Left renal cortex interstitium (tissue), 4 donors: ENCODE measurements around the gene CHD6. TPM values are rescaled to one million over a fixed set of nuclear protein-coding genes. Genes with fewer than 3 reads are reported as not detected.

Source experiments
- DNase-seq, 4 donors: peaks; one replicate each; pipeline ENCODE4 v3.0.0-alpha.2; 2013; ENCODE audit warnings: low read depth in 4 of 4, low spot score in 2 of 4, missing footprints in 1 of 4
- polyA plus RNA-seq, 4 donors: library from polyadenylated mRNA; unstranded; fragments of 120-200 nt; gene quantifications; one replicate each; pipeline ENCODE4 v1.2.1, GENCODE V29; 2013; ENCODE audit not compliant: insufficient read length in 4 of 4

The CHD6 gene, protein sequence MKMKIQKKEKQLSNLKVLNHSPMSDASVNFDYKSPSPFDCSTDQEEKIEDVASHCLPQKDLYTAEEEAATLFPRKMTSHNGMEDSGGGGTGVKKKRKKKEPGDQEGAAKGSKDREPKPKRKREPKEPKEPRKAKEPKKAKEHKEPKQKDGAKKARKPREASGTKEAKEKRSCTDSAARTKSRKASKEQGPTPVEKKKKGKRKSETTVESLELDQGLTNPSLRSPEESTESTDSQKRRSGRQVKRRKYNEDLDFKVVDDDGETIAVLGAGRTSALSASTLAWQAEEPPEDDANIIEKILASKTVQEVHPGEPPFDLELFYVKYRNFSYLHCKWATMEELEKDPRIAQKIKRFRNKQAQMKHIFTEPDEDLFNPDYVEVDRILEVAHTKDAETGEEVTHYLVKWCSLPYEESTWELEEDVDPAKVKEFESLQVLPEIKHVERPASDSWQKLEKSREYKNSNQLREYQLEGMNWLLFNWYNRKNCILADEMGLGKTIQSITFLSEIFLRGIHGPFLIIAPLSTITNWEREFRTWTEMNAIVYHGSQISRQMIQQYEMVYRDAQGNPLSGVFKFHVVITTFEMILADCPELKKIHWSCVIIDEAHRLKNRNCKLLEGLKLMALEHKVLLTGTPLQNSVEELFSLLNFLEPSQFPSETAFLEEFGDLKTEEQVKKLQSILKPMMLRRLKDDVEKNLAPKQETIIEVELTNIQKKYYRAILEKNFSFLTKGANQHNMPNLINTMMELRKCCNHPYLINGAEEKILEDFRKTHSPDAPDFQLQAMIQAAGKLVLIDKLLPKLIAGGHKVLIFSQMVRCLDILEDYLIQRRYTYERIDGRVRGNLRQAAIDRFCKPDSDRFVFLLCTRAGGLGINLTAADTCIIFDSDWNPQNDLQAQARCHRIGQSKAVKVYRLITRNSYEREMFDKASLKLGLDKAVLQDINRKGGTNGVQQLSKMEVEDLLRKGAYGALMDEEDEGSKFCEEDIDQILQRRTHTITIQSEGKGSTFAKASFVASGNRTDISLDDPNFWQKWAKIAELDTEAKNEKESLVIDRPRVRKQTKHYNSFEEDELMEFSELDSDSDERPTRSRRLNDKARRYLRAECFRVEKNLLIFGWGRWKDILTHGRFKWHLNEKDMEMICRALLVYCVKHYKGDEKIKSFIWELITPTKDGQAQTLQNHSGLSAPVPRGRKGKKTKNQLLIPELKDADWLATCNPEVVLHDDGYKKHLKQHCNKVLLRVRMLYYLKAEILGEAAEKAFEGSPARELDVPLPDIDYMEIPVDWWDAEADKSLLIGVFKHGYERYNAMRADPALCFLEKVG (N-terminal part only)
- 10 to 100 TPM; 36.2 to 63.1 (median 51.1) TPM for polyA plus RNA-seq

DNA sequence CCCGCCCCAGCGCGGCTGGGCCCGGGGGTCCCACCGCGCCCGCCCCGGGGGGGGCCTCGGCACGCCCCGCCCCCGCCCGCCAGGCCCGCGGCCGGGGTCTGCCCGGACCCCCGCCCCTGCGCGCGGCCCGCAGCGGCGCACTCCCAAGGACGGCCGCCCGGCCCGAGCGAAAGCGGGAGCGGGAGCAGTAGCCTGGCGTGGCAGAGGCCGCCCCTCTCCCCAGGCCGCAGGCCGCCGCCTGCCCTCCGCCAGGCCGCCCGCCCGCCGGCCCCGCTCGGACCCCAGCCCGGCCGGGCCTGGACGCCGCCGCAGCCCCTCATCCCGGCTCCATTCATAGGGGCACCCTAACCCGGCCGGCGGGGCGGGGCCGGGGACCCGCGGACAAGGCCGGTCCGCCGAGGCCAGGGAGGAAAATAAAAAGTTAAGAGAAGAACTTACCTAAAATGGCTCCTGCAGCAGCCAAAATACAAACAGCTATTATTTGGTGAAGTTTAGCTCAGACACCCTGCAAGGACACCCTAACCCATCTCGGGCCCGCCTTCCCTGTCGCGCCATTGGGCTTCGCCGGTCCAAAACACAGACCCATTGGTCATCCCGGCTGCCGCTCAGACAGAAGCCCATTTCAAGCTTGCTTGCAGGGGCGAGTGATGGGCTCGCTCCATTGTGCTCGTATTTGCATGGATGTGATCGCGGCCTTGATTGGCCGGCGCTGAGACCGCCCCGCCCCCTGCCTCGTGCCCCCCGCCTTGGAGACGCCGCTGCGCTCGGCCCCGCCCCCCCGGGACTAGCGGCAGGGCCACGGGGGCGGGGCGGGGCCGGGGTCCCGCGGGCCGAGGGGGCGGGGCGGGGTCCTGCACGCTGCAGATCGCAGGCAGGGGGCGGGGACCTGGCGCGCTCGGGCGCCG lies at the start of gene CHD6:
CHD6 (minus strand) TSS at position 476 of the 905 bp plus-strand sequence. CDS start 67,040 bp downstream, outside the sequence.
- peak; percentile 93 to 99 (median 97) for DNase-seq

- DNase-seq = no peak
These were observed 46.4 kb upstream of the CHD6 start for GRCh38 chr20:41664584-41664983.

DNA sequence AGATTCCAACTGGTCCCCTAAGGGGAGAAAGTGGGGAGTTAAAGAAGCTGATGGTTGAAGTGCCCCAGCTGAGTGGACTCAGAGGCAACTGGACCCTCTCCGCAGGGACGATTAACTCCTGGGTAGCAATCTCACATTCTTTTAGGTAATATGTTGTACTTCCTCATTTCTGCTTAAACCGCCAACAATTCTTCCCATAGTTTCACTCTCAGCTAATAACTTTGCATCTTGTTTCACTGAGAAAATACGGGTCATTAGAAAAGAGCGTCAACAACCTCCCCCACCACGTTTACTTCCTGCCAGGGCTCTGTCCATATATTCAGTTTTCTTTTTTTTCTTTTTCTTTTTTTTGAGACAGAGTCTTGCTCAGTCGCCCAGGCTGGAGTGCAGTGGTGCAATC lies 39.5 kb upstream of the CHD6 start:
- DNase-seq = no peak

GRCh38 chr20:41655962-41656618 lies 37.9 kb upstream of the CHD6 start:
- no peak for DNase-seq

- peak in 2 of 4 donors; percentile 15 to 28 for DNase-seq
These were observed 36.7 kb upstream of the CHD6 start for GRCh38 chr20:41654884-41655283.

GRCh38 chr20:41654292-41654691 lies 36.1 kb upstream of the CHD6 start:
- no peak for DNase-seq

DNA sequence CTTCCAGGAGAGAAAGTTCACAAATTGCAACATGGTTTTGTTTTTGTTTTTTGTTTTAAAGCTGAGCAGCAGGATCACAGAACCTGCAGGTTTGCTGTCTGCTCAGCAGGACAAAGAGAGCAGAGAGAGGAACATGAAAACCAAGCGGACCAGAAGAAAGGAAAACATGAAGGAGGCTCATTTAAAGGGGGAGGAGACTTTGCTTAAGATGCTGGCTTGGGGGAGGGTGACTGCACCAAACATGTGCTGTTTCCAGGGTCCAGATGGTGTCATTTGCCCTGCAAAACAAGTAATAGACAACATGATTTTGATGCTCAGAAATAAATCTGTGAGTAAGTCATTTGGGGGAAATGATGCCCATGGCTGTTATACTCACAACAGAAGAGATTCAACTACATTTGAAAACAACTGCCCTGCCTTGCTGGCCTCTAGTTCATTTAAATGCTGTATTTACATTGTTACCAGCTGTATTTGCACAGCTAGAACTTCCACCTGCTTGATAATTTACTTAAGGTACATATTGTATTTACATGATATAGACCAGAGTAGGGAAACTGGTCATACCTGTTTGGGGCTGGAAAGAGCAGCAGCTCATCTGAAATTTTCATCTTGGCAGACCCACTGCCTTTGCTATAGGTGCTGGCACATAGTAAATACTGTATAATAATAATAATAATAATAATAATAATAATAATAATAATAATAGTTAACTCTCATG lies 32.2 kb upstream of the CHD6 start:
- no peak for DNase-seq

- no peak for DNase-seq
These were observed 31.3 kb upstream of the CHD6 start for GRCh38 chr20:41649489-41649888.

GRCh38 chr20:41645372-41645771 lies 27.2 kb upstream of the CHD6 start:
- DNase-seq = no peak

DNA sequence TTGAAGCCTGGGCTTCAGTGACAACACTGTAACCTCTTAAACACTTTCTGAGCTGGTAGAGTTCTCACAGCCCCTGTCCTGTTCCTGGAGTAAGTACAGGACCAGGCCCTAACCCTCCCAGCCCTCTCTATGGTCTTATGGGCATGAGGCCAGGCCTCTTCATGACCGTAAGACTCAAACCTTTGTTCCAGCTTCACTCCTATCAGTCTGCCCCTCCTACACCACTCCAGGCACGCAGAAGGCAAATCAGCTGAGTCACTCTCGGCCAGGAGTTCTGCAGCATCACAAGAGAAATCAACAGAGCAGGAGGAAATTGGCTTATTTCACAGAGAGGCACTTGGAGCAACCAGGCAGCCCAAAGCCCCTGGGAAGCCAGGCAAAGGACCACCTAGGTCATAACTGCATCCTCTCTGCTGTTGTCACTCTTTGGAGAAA lies 25.3 kb upstream of the CHD6 start:
- no peak for DNase-seq

DNA sequence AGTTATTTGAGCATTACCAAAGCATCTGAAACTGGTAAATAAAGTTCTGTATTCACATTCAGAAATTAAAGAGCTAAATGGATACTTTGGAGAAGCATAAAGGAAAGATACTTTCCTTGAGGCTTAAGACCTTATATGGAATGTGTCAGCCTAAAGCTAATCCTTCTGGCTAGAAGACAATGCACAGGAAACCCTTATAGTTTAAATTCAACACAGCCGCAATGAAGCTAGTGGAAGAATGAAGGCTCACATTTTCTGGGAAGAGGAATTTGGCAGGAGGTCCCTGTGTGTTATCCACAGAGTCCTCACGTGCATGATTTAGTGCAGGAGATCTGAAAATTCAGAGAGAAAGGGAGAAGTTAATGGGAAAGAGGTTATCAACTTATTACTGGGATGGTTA lies 21.5 kb upstream of the CHD6 start:
- DNase-seq = no peak

GRCh38 chr20:41638456-41638855 lies 20.3 kb upstream of the CHD6 start:
- DNase-seq = no peak

GRCh38 chr20:41635158-41635557 lies 17.0 kb upstream of the CHD6 start:
- DNase-seq = no peak

DNA sequence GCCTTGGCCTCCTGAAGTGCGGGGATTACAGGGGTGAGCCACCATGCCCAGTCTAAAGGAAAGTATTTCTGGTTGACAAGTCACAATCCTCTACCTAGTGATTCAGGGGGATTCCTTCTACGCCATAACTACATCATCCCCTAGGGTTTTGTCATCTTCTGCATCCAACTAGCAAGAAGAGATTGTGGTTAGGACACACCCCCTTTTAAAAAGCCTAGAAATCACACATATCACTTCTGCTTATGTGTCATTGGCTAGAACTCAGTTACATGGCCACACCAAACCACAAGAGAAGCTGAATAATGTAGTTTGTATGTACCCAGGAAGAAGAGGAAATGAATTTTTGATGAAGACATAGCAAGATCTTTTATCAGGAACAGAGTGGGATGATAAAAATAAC lies 14.7 kb upstream of the CHD6 start:
- DNase-seq = no peak

DNA sequence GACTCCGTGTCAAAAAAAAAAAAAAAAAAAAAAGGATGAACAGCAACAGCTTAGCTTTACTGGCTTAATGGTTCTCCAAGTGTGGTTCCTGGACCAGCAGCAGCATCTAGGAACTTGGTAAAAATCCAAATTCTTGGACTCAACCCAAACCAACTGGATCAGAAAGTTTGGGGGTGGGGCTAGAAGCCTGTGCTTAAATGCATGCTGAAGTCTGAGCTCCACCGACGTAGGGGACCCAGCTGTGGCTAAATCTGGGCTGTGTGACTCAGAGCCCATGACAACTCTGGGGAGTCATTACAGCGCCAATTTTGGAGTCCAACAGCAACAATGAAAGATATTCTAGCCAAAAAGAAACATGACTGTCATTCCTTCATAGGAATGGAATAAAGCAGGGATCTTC lies 13.6 kb upstream of the CHD6 start:
- DNase-seq = no peak

DNA sequence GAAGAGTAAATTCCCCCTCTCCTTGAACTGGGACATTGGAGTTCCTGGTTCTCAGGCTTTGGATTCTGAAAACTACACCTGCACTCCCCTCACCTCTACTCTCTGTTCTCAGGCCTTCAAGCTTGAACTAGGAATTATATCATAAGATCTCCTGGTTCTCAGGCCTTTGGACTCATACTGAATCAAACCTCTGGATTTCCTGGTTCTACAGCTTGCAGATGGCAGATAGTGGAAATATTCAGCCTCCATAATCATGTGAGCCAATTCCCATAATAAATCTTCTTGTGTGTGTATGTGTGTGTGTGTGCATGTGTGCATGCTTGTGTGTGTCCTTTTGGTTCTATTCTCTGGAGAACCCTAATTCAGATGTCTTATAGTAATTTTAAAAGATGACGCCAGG lies 12.7 kb upstream of the CHD6 start:
- no peak for DNase-seq

DNA sequence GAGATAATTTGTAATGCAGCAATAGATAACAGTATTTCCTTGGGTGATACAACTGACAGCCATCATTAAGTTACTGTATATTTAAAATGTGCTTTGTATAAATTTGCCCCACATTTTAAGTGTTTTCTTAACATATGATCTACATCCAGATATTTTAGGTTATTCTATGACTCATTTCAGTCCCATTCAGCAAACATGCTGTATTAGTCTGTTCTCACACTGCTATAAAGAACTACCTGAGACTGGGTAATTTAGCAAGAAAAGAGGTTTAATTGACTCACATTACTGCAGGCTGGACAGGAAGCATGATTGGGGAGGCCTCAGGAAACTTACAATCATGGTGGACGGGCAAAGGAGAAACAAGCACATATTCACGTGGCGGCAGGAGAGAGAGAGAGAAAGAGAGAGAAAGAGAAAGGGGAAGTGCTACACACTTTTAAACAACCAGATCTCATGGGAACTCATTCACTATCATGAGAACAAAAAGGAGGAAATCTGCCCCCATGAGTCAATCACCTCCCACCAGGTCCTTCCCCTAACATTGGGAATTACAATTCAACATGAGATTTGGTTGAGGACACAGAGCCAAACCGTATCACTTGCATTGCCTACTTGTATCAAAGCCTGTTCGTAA lies 9.6 kb upstream of the CHD6 start:
- DNase-seq = no peak

GRCh38 chr20:41627001-41627495 lies 8.9 kb upstream of the CHD6 start:
- no peak for DNase-seq
